GM12872 (cell line): Measurements from ENCODE around the gene SLC11A1.

ENCODE experiments used
- TF ChIP-seq, protein P1 (sequence below): IDR thresholded peaks from 3 replicates; pipeline ENCODE4 v1.5.1; 2011; ENCODE audit warnings: low read depth, mild to moderate bottlenecking, low read length, moderate library complexity; ENCODE audit not compliant: insufficient read depth

SLC11A1 gene

GRCh38 chr2:218418717-218419458, 36.8 kb downstream of the SLC11A1 start, which contains the start of gene VIL1:
Gene VIL1 (plus strand): TSS chr2:218419123. CDS start chr2:218423779, 4,656 bp downstream.
- TF ChIP-seq, protein P1, sequence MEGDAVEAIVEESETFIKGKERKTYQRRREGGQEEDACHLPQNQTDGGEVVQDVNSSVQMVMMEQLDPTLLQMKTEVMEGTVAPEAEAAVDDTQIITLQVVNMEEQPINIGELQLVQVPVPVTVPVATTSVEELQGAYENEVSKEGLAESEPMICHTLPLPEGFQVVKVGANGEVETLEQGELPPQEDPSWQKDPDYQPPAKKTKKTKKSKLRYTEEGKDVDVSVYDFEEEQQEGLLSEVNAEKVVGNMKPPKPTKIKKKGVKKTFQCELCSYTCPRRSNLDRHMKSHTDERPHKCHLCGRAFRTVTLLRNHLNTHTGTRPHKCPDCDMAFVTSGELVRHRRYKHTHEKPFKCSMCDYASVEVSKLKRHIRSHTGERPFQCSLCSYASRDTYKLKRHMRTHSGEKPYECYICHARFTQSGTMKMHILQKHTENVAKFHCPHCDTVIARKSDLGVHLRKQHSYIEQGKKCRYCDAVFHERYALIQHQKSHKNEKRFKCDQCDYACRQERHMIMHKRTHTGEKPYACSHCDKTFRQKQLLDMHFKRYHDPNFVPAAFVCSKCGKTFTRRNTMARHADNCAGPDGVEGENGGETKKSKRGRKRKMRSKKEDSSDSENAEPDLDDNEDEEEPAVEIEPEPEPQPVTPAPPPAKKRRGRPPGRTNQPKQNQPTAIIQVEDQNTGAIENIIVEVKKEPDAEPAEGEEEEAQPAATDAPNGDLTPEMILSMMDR: no peak

GRCh38 chr2:218419630-218420216, 37.6 kb downstream of the SLC11A1 start:
- TF ChIP-seq, protein P1: no peak

- TF ChIP-seq, protein P1: no peak
Measured at GRCh38 chr2:218421027-218421426, 39.0 kb downstream of the SLC11A1 start.

DNA sequence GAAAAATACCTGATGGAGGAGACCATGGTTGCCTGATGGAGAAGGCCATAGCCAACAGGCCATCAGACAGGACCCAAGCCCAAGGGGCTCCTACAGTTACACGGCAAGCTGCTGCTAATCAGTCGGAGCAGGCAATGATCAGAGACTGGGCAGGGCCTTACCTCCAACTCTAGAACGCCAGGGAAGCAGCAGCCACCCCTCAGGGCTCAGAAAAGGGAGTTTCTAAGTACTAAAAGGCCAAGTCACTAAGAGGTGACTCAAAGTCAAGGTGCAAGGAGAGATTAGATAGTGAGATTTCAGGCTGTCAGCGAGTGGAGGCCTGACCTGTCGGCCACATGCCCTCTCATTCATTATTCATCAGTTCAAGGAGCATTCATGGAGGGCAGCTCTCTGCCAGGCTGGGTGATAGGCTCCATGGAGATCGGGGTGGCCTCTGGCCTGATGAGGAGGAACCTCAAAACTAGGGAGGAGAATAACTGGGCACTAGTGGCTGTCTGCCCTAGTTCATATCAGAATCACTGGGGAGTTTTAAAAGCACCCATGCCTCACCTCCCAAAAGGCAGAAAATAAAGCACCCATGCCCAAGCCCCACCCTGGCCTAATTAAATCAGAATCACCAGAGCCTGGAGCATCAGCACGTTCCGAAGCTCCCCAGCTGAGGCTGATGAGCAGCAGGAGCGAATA, 40.5 kb downstream of the SLC11A1 start:
- TF ChIP-seq, protein P1: no peak

GRCh38 chr2:218423584-218423983, 41.5 kb downstream of the SLC11A1 start:
- TF ChIP-seq, protein P1: no peak

DNA sequence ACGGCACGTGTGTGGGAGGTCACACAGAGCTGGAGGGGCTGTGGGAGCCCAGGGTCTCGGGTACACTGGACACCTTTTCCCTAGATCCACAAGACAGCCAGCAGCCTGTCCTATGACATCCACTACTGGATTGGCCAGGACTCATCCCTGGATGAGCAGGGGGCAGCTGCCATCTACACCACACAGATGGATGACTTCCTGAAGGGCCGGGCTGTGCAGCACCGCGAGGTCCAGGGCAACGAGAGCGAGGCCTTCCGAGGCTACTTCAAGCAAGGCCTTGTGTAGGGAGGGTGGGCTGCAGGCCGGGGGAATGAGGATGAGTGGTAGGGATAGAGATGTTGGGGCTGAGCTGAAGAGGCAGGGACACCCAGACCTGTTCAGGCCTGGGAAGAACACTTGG, 43.5 kb downstream of the SLC11A1 start:
- TF ChIP-seq, protein P1: no peak

- TF ChIP-seq, protein P1: no peak
Measured at GRCh38 chr2:218427741-218428140, 45.7 kb downstream of the SLC11A1 start.
